Right lobe of liver (tissue), 4 donors: ENCODE data around the gene SSTR3.

ENCODE experiments used
- CTCF ChIP-seq, 4 donors: fragments of 200-600 bp in 3 of 4; fragments of 450-650 bp in 1 of 4; IDR thresholded peaks; one replicate each; pipeline versions ENCODE4 v1.5.1 to v1.8.0; 2016 to 2022; ENCODE audit warnings: antibody characterized with exemption in 4 of 4, mild to moderate bottlenecking in 2 of 4
- POLR2A ChIP-seq: fragments of 450-650 bp; IDR thresholded peaks from one replicate; pipeline ENCODE4 v1.6.1; 2017; ENCODE audit warnings: antibody characterized with exemption, mild to moderate bottlenecking
- donor health status: DM: no; HTN: no; CAD: no.
- donor health status: DM: no; HTN: no; CAD: no.
- donor health status: DM: no; HTN: yes; CAD: no.

GRCh38 chr22:37240240-37240940 is 28.1 kb upstream of the SSTR3 start:
- TF ChIP-seq CTCF (IDR thresholded peaks at IDR 0.05) (no peak), POLR2A (no peak)
